Lung (tissue), 12 donors: Measurements from ENCODE around the gene VGLL3. TPM values are rescaled to one million over a fixed set of nuclear protein-coding genes. Genes with fewer than 3 reads are reported as not detected.

ENCODE experiments used
- ATAC-seq: fragments of 200-7000 bp; cut with Tn5 transposase; one replicate; pipeline ENCODE4 v1.9.1; 2020; ENCODE audit warnings: moderate number of reproducible peaks; ENCODE audit not compliant: insufficient read depth, low FRiP score
- DNase-seq, 3 donors: peaks; one replicate each; pipeline ENCODE4 v3.0.0-alpha.2; 2013 to 2017
- H3K27ac ChIP-seq, 2 donors: one replicate each; pipeline ENCODE4 v1.5.1; 2013; ENCODE audit warnings: mild to moderate bottlenecking in 2 of 2, moderate library complexity in 2 of 2, control low read depth in 1 of 2, inconsistent platforms in 1 of 2, low read depth in 1 of 2, low read length in 1 of 2
- H3K27me3 ChIP-seq, 3 donors: one replicate each; pipeline ENCODE4 v1.5.1; 2013; ENCODE audit warnings: low read length in 2 of 3; ENCODE audit not compliant: control insufficient read depth in 3 of 3, insufficient read depth in 3 of 3
- H3K36me3 ChIP-seq, 4 donors: one replicate each; pipeline ENCODE4 v1.5.1; 2013; ENCODE audit warnings: low read length in 4 of 4, mild to moderate bottlenecking in 1 of 4, moderate library complexity in 1 of 4; ENCODE audit not compliant: control insufficient read depth in 4 of 4, insufficient read depth in 4 of 4
- H3K4me1 ChIP-seq, 5 donors: one replicate each; pipeline ENCODE4 v1.5.1; 2013; ENCODE audit warnings: low read length in 5 of 5, mild to moderate bottlenecking in 2 of 5, moderate library complexity in 1 of 5; ENCODE audit not compliant: control insufficient read depth in 5 of 5, insufficient read depth in 5 of 5
- H3K4me3 ChIP-seq: one replicate; pipeline ENCODE4 v1.5.1; 2013; ENCODE audit warnings: mild to moderate bottlenecking, control low read depth, moderate library complexity
- H3K9ac ChIP-seq, 2 donors: one replicate each; pipeline ENCODE4 v1.5.1; 2013; ENCODE audit warnings: low read length in 2 of 2, control low read depth in 1 of 2; ENCODE audit not compliant: insufficient read depth in 1 of 2
- H3K9me3 ChIP-seq, 4 donors: one replicate each; pipeline ENCODE4 v1.5.1; 2013; ENCODE audit warnings: low read length in 3 of 4, mild to moderate bottlenecking in 1 of 4, moderate library complexity in 1 of 4; ENCODE audit not compliant: control insufficient read depth in 4 of 4, insufficient read depth in 3 of 4
- WGBS, 2 donors: extraction: QIAGEN DNeasy Blood & Tissue Kit; methylation state at CpG; one replicate each; pipeline ENCODE4 v1.1.7; 2013; 5-methylcytosine and 5-hydroxymethylcytosine counted together
- polyA plus RNA-seq, 2 donors: library from polyadenylated mRNA; stranded (reverse); fragments of 200-250 nt; gene quantifications; one replicate each; pipeline ENCODE4 v1.2.1, GENCODE V29; 2013
- total RNA-seq, 2 donors: library from RNA; depleted of rRNA in 1 of 2; stranded (reverse); fragments of >200 nt in 1 of 2; gene quantifications; one replicate each; pipeline ENCODE4 v1.2.1, GENCODE V29; 2014 to 2021
- TF ChIP-seq, protein P1 (sequence below): IDR thresholded peaks from 2 replicates; pipeline ENCODE4 v1.5.1; 2012; ENCODE audit warnings: mild to moderate bottlenecking; ENCODE audit errors: control extremely low read depth, extremely low read depth
- donor health status: control.
- donor health status: control.
- donor health status: Bipolar disorder and iron deficiency.
- donor health status: healthy.
- donor health status: DM: yes; HTN: yes; CAD: no.

The VGLL3 gene
- total and polyA plus RNA-seq, 4 donors: 4.3 to 49.2 (median 20.1) TPM

DNA sequence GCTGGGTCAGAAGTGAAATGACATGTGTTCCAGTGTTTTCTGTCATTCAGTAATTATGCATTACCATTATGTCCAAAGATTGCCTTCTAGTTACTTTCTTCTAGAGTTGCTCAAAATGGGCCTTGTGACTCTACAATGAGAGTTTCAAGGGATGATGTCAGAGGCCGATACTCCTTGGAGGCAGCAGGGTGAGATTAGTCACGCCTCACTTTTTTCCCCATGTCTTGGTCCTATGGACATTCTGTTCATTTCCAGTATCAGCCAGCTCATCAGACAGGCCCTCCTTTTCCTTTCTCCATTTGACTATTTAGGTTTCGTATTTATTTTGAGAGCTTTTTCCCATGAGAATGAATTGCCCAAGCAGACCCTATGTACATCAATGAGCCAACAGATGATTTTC is 17.5 kb downstream of the VGLL3 start:
- ATAC-seq (no peak), DNase-seq (no peak)

DNA sequence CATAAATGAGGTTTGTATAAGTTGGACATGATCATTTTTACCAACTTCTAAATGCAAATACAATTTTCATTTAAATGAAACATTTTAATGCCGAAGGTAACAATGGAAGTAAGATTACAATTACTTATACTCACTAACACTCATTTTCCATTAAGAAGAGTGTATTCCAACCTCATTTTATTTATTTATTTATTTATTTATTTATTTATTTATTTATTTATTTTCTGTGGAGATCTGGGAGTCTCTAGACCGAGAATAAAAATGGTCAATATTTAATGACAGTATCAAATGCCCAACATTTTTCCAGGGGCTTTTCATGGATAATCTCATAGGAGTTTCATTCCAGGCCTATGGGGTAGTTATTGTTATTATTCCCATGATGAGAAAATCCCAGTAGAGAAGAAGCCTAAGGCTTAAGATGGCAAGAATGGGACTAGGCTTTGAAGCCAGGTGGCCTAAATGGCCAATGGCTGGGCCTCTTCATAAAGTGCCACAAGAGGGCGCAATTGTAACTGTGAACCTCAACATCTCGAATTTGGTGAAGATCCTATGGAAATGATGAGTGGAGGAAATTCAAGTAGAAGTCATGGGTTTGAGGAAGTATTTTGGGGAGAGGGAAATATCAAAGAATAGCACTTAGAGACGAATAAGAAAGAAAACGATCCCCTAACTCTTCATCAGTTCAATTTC is 21.3 kb downstream of the VGLL3 start:
- Histone ChIP-seq H3K4me1 (peaks cover 0 to 1% (median 0%) of the 10 kb centered on the region in 5 donors), H3K27me3 (no peaks in the 10 kb centered on the region), H3K27ac (no peak overlapping the region), H3K4me3 (no peak overlapping the region), H3K36me3 (peaks cover 0 to 28% (median 12%) of the 10 kb centered on the region in 4 donors), H3K9me3 (no peaks in the 10 kb centered on the region), H3K9ac (no peak overlapping the region)
- WGBS, 2 donors: 52 to 59% methylated on average over 6 of the region's 6 CpGs
- peak in 1 of 3 donors; percentile 26 for DNase-seq
- no peak for ATAC-seq
- TF ChIP-seq, protein P1, sequence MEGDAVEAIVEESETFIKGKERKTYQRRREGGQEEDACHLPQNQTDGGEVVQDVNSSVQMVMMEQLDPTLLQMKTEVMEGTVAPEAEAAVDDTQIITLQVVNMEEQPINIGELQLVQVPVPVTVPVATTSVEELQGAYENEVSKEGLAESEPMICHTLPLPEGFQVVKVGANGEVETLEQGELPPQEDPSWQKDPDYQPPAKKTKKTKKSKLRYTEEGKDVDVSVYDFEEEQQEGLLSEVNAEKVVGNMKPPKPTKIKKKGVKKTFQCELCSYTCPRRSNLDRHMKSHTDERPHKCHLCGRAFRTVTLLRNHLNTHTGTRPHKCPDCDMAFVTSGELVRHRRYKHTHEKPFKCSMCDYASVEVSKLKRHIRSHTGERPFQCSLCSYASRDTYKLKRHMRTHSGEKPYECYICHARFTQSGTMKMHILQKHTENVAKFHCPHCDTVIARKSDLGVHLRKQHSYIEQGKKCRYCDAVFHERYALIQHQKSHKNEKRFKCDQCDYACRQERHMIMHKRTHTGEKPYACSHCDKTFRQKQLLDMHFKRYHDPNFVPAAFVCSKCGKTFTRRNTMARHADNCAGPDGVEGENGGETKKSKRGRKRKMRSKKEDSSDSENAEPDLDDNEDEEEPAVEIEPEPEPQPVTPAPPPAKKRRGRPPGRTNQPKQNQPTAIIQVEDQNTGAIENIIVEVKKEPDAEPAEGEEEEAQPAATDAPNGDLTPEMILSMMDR: peak; percentile 6

More for the DNA sequence above, 17.5 kb downstream of the VGLL3 start:
- Histone ChIP-seq H3K27me3 (no peaks in the 10 kb centered on the region), H3K4me1 (peaks cover 0 to 7% (median 2%) of the 10 kb centered on the region in 5 donors), H3K27ac (no peak overlapping the region), H3K9ac (no peak overlapping the region), H3K9me3 (no peaks in the 10 kb centered on the region), H3K4me3 (no peak overlapping the region), H3K36me3 (peaks cover 0 to 27% (median 12%) of the 10 kb centered on the region in 4 donors)
- WGBS, 2 donors: 82 to 94% methylated on average over 3 of the region's 3 CpGs
- TF ChIP-seq, protein P1: no peak

- H3K27ac ChIP-seq: no peak overlapping the region
- H3K27me3 ChIP-seq: no peaks in the 10 kb centered on the region
- H3K9me3 ChIP-seq: no peaks in the 10 kb centered on the region
- peaks cover 0 to 28% (median 12%) of the 10 kb centered on the region in 4 donors for H3K36me3 ChIP-seq
- TF ChIP-seq, protein P1: no peak
- no peak for ATAC-seq
- DNase-seq: peak in 1 of 3 donors; percentile 47
- no peak overlapping the region for H3K9ac ChIP-seq
- H3K4me1 ChIP-seq: peaks cover 0 to 1% (median 0%) of the 10 kb centered on the region in 5 donors
- no peak overlapping the region for H3K4me3 ChIP-seq
- 89 to 95% methylated on average over 7 of the region's 7 CpGs for WGBS, 2 donors
Observed at GRCh38 chr3:86968244-86968932, 22.6 kb downstream of the VGLL3 start.
